GM12801 (cell line): Measurements from ENCODE around the gene MCF2L.

Experiments
- CTCF ChIP-seq: IDR thresholded peaks from one replicate; pipeline ENCODE4 v1.5.1; 2011; ENCODE audit warnings: control low read depth; ENCODE audit not compliant: insufficient read length; ENCODE audit errors: extremely low read depth

The MCF2L gene

GRCh38 chr13:113077566-113077952 lies 108.5 kb downstream of the MCF2L start:
- no peak for TF ChIP-seq CTCF

- no peak for TF ChIP-seq CTCF
Observed at GRCh38 chr13:113077953-113078901, 109.2 kb downstream of the MCF2L start.

- TF ChIP-seq CTCF = no peak
Observed at GRCh38 chr13:113078902-113079780, 110.1 kb downstream of the MCF2L start.

- no peak for TF ChIP-seq CTCF
Observed at GRCh38 chr13:113080361-113080831, 111.4 kb downstream of the MCF2L start.

GRCh38 chr13:113080901-113081521 lies 112.0 kb downstream of the MCF2L start:
- TF ChIP-seq CTCF = no peak

- TF ChIP-seq CTCF = no peak
Observed at GRCh38 chr13:113082198-113083021, 113.4 kb downstream of the MCF2L start.
